GM21360 (cell line): ENCODE data around the gene GNAT1.
"Not testable (repeated sequence)": the region's sequence is repeated elsewhere in the genome, so short reads cannot be mapped to it uniquely, and the experiment has no call there.

Experiments
- ATAC-seq: cut with Tn5 transposase; IDR thresholded peaks from one replicate; pipeline ENCODE4 v1.9.1; 2021; ENCODE audit warnings: mild to moderate bottlenecking, moderate library complexity; ENCODE audit not compliant: unreplicated experiment

Gene GNAT1

GRCh38 chr3:50237754-50238548 lies 46.5 kb downstream of the GNAT1 start:
- ATAC-seq: peak; percentile 34

GRCh38 chr3:50238549-50239026 lies 47.2 kb downstream of the GNAT1 start:
- ATAC-seq: no peak

- no peak for ATAC-seq
Observed at GRCh38 chr3:50239649-50240048, 48.2 kb downstream of the GNAT1 start.

- ATAC-seq: no peak
Observed at GRCh38 chr3:50241163-50241562, 49.8 kb downstream of the GNAT1 start.

GRCh38 chr3:50241713-50242380 lies 50.4 kb downstream of the GNAT1 start:
- no peak for ATAC-seq

GRCh38 chr3:50242381-50242770 lies 51.0 kb downstream of the GNAT1 start:
- no peak for ATAC-seq

GRCh38 chr3:50242851-50243542 lies 51.6 kb downstream of the GNAT1 start:
- no peak for ATAC-seq

- no peak for ATAC-seq
Observed at GRCh38 chr3:50243543-50243895, 52.1 kb downstream of the GNAT1 start.

- not testable (repeated sequence) for ATAC-seq
Observed at GRCh38 chr3:50244813-50245212, 53.4 kb downstream of the GNAT1 start.

- ATAC-seq: no peak
Observed at GRCh38 chr3:50245251-50245745, 53.9 kb downstream of the GNAT1 start.

GRCh38 chr3:50245831-50246516 lies 54.6 kb downstream of the GNAT1 start:
- peak; percentile 66 for ATAC-seq

GRCh38 chr3:50246517-50246954 lies 55.1 kb downstream of the GNAT1 start:
- no peak for ATAC-seq
